HG02970 (cell line): ENCODE data around the gene CAMTA2.
A peak's percentile ranks its signal among the peaks of the same experiment; 100 is the strongest.
"Not testable (repeated sequence)": the region's sequence is repeated elsewhere in the genome, so short reads cannot be mapped to it uniquely, and the experiment has no call there.

Source experiments
- ATAC-seq: cut with Tn5 transposase; IDR thresholded peaks from one replicate; pipeline ENCODE4 v1.9.1; 2021; ENCODE audit warnings: mild to moderate bottlenecking, moderate library complexity, moderate number of reproducible peaks; ENCODE audit not compliant: unreplicated experiment, low FRiP score

CAMTA2 gene, protein sequence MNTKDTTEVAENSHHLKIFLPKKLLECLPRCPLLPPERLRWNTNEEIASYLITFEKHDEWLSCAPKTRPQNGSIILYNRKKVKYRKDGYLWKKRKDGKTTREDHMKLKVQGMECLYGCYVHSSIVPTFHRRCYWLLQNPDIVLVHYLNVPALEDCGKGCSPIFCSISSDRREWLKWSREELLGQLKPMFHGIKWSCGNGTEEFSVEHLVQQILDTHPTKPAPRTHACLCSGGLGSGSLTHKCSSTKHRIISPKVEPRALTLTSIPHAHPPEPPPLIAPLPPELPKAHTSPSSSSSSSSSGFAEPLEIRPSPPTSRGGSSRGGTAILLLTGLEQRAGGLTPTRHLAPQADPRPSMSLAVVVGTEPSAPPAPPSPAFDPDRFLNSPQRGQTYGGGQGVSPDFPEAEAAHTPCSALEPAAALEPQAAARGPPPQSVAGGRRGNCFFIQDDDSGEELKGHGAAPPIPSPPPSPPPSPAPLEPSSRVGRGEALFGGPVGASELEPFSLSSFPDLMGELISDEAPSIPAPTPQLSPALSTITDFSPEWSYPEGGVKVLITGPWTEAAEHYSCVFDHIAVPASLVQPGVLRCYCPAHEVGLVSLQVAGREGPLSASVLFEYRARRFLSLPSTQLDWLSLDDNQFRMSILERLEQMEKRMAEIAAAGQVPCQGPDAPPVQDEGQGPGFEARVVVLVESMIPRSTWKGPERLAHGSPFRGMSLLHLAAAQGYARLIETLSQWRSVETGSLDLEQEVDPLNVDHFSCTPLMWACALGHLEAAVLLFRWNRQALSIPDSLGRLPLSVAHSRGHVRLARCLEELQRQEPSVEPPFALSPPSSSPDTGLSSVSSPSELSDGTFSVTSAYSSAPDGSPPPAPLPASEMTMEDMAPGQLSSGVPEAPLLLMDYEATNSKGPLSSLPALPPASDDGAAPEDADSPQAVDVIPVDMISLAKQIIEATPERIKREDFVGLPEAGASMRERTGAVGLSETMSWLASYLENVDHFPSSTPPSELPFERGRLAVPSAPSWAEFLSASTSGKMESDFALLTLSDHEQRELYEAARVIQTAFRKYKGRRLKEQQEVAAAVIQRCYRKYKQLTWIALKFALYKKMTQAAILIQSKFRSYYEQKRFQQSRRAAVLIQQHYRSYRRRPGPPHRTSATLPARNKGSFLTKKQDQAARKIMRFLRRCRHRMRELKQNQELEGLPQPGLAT

DNA sequence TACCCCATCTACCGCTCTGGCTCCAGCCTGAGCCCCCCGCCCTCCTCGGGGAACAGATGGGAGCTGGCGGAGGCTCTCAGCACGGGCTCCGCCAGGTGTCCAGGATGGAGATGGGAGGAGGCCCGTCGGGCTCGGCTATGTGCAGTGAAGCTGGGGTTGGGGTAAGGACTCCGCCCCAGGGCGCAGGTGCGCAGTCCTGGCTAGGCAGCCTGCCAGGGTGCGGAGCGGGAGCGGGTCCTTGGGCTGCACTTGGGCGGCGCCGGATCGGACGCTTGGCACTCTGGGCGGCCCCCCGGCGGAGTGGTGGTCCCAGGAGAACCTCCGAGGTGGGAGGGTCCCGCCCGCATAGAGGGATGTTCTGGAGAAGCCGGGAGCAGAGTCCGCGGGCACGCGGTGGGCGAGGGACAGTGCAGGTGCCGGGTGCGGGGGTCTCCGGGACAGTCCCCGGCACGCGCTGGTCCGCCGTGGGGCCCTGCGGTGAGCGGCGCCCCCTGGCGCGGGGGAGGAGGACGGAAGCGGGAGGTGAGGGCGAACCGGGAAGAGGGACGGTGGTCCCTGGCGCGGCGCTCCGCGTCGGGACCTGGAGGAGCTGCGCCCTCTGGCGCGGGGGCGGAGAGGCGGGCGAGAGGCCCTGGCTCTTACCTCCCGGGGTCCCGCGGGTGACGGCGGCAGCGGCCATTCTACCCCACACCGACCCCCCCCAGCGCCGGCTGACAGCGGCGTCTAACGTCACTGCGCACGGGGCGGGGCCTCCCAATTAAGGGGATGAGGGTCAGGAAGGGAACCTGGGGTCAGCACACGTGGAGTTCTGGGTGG is at the start of gene CAMTA2:
Gene CAMTA2 (minus strand): TSS at position 725 of the 816 bp plus-strand sequence. CDS start 1,453 bp downstream, outside the sequence.
- peak; percentile 63 for ATAC-seq

GRCh38 chr17:5035315-5035714 is 47.8 kb upstream of the CAMTA2 start, which contains the start of gene SLC52A1:
SLC52A1 (minus strand) TSS chr17:5035426; CDS start chr17:5034606, 820 bp downstream.
- no peak for ATAC-seq

DNA sequence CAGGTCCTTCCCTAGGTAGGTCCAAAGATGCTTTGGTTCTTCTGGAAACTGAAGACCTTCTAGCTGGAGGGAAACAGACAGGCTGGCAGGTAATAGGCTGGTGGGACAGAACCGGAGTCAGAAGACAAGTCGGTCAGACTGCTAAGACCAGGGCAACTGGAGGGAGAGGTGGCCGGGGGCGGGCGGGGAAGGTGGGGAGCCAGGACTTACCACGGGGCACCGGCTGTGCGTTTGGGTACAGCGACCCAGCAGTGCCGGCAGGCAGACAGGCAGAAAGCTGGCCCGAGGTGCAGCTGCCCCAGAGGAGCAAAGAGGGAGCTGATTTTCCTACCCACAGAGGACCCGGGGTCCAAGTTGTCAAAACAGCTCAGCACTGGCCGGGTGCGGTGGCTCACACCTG is 47.2 kb upstream of the CAMTA2 start:
- no peak for ATAC-seq

DNA sequence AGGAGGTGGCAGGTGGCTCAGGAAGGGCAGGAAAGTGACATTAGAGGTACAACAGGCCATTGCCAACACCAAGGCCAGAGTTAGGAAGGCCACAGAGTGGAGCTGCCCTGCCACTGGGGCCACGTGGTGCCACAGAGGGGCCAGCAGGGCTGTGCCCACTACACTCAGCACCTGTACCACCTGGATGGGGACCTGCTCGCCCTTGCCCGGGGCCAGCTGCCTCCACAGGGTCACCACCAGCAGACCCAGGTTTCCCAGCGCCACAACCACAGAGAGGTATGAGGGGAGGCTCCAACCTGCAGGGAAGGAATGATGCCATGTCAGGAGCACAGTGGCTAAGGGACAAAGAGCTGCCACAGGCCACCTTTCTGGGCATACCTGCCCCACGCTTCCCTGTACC is 46.6 kb upstream of the CAMTA2 start:
- ATAC-seq = no peak

DNA sequence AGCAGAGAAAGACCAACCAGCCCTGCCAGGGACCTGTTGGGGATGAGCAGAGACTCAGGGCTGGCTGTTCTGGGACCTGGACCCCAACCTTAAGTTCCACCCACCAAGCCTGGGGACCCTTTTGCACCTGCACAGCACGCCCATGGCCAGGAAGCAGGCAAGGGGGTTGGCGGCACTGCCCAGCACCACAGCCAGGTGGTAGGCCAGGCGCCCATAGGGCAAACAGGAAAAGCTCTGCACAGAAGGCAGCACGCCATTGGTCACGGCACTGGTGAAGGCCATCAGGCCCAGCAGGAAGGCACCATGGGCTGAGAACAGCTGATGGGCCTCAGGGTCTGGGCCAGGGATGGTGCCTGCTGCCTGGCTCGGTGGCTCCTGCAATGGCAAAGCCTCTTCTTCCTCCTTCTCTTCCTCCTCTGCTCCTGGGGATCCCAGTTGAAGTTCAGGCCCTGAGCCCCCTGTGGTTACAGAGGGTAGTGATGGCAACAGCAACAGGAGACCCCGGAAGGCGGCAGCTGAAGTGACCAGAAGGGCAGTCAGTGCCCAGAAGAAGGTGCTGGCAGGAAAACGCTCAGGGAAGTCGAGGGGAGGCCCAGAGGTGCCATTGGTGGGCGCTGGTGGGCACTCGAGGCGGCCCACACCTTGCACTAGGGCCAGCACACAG is 46.0 kb upstream of the CAMTA2 start:
- ATAC-seq = no peak

DNA sequence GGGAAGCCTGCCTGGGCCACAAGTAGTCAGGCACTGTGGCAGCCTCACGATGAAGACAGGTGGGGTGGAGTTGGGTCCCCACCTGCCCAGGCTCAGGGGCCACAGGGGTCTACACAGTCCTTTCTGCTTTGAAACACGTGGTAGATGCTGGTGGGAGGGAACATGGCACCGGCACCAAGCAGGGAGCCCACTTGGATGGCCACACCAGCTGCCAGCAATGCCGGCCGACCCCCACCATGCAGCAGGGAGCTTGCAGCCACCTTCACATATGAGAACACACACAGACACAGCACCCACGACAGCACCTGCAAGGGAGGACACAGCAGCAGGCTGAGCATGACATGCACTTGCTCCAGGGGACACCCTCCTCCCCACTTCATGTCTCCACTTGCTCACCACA is 45.4 kb upstream of the CAMTA2 start:
- no peak for ATAC-seq

DNA sequence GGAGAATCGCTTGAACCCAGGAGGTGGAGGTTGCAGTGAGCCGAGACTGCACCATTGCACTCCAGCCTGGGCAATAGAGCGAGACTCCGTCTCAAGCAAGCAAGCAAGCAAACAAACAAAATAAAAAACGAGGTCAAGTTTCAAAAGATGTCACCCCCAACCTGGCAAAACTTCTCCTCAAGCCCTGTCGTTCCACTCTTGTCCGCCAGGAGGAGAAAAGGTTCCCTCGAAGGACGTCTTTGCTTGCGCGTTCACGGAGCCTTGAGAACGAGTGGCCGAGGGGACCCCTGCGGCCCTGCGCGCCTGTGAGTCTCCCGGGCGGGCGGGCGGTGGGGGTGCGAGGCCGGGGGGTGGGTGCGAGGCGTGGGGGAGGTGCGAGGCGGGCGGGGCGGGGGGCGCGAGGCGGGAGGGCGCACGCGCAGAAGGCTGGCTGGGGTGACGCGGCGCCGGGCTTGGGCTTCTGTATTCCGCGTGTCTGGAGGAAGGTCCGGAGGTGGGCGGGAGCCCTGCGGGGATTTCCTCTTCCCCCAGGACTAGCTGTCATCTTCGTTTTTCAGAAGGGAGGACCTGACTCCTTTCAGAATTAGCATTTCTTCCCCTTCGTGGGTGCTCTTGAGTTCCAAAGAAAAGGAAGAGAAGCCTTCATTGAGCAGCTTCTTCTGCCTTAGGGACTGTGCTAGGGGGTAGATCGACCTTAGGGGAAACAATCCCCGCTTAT is 44.0 kb upstream of the CAMTA2 start:
- ATAC-seq = peak; percentile 62

DNA sequence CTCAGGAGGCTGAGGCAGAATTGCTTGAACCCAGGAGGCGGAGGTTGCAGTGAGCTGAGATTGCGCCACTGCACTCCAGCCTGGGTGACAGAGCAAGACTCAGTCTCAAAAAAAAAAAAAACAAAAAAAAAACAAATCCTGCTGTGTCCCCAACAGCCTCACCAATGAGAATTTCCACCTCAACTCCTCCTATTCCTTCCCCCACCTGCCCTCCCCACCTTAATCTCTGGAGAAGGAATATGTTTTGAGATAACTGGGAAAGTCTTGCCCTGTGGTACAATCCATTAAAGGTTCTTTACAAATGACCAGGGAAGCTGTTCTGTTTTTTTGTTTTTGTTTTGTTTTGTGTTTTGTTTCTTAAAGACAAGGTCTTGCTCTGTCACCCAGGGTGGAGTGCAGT is 42.7 kb upstream of the CAMTA2 start:
- ATAC-seq = not testable (repeated sequence)

GRCh38 chr17:5027916-5028315 is 40.4 kb upstream of the CAMTA2 start:
- ATAC-seq = no peak

- ATAC-seq = no peak
These were observed 39.8 kb upstream of the CAMTA2 start for GRCh38 chr17:5027299-5027698.

GRCh38 chr17:5024604-5025003 is 37.1 kb upstream of the CAMTA2 start:
- ATAC-seq = no peak

DNA sequence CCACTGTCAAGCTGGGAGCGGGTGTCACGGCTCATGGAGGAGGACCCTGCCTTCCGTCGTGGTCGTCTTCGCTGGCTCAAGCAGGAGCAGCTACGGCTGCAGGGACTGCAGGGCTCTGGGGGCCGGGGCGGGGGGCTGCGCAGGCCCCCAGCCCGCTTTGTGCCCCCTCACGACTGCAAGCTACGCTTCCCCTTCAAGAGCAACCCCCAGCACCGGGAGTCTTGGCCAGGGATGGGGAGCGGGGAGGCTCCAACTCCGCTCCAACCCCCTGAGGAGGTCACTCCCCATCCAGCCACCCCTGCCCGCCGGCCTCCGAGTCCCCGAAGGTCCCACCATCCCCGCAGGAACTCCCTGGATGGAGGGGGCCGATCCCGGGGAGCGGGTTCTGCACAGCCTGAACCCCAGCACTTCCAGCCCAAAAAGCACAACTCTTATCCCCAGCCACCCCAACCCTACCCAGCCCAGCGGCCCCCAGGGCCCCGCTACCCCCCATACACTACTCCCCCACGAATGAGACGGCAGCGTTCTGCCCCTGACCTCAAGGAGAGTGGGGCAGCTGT is 36.2 kb upstream of the CAMTA2 start:
- ATAC-seq = no peak

DNA sequence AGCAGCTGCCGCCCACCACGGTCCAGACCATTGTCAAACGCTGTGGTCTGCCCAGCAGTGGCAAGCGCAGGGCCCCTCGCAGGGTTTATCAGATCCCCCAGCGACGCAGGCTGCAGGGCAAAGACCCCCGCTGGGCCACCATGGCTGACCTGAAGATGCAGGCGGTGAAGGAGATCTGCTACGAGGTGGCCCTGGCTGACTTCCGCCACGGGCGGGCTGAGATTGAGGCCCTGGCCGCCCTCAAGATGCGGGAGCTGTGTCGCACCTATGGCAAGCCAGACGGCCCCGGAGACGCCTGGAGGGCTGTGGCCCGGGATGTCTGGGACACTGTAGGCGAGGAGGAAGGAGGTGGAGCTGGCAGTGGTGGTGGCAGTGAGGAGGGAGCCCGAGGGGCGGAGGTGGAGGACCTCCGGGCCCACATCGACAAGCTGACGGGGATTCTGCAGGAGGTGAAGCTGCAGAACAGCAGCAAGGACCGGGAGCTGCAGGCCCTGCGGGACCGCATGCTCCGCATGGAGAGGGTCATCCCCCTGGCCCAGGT is 34.8 kb upstream of the CAMTA2 start:
- no peak for ATAC-seq

DNA sequence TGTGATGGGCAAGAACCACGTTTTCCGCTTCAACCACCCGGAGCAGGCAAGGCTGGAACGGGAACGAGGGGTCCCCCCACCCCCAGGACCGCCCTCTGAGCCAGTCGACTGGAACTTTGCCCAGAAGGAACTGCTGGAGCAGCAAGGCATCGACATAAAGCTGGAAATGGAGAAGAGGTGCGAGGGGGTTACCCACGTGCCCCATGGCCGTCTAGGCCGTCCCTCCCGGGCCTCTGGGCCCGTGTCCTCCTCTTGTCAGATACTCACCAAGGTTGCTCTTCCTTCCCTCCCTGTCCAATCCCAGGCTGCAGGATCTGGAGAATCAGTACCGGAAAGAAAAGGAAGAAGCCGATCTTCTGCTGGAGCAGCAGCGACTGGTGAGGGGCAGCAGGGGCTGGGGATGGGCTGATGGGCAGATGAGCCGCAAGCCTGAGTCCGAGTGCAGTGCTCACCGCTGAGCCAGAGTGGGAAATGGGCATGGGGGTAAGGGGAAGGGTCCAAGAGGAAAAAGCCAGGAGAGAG is 33.1 kb upstream of the CAMTA2 start:
- ATAC-seq = no peak

DNA sequence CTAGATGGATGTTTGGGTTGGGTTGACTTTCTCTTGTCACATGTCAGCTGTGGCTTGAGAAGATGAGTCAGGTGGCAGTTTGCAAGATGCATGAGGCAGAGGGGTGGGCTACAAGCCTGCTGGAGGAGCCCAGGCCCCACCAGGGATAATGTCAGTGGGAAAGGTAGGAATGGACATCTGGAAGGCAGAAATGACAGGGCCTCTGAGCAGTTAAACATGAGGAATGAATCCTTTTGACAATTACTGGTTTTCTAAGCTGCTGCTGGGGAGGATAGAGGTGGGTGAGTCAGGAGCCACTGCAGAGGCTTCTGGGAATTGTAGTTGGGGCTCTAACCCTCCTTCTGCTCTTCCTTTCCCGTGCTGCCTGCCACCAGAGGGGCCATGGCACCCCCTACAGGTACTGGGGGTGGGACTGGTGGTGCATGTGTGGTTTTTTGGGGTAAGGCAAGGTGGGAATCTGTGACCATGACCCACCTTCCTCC is 32.0 kb upstream of the CAMTA2 start:
- ATAC-seq = no peak

- ATAC-seq = no peak
These were observed 26.9 kb upstream of the CAMTA2 start for GRCh38 chr17:5014357-5014756.

DNA sequence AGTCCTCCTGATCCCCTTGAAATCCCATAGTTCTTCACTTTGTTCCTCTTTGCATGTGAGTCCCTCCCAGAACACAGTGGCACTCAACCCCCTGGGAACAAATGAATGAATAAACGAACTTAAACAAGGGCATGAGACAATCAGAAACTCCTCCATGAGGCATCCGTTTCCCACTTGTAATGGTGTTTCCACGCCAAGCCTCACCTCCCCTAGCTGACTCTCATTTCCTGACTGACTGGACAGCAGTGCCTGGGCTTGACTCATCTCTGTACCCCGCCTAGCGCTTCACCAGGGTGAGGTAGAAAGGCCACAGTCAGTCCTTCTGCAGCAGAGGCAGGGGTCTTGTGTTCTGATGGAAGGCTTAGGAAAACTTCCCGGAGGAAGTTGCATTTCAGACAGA is 24.5 kb upstream of the CAMTA2 start:
- ATAC-seq = no peak
